Measurements from ENCODE around the gene CEP135. TPM values are rescaled to one million over a fixed set of nuclear protein-coding genes. Genes with fewer than 3 reads are reported as not detected.

The CEP135 gene
- total and polyA plus RNA-seq, 4 donors = 2.2 to 23.0 (median 5.1) TPM

DNA sequence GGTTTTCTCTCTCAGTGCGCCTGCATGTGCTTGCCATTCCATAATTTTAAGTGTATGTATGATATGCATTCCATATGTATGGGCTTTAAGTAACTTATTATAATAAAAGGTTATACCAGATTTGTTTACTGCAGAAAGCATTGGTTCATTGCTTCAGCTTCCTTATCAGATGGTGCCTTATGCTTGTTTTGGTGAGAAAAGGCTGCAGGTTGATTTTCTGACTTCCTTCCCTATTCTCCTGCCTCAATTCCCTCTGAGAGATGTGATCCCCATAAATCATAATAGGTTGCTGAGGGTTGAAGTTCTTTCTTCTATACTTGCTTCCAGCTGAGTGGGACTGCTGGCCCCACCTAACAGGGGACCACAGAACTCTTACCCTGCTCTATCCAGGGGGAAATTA lies 10.3 kb upstream of the CEP135 start:
- Histone ChIP-seq H3K9me3 (ENCODE audit: control insufficient read depth in 4 of 4, insufficient read depth in 3 of 4, low read length in 3 of 4) (peaks cover 0 to 12% (median 5%) of the 10 kb centered on the region in 4 donors), H3K27me3 (ENCODE audit: control insufficient read depth in 3 of 3, insufficient read depth in 3 of 3, low read length in 2 of 3) (no peaks in the 10 kb centered on the region), H3K36me3 (ENCODE audit: control insufficient read depth in 4 of 4, insufficient read depth in 4 of 4, low read length in 4 of 4) (peaks cover 0 to 10% (median 2%) of the 10 kb centered on the region in 4 donors), H3K4me3 (no peak overlapping the region), H3K27ac (ENCODE audit: low read depth in 1 of 2, low read length in 1 of 2) (no peak overlapping the region), H3K9ac (ENCODE audit: insufficient read depth in 1 of 2, low read length in 2 of 2) (no peak overlapping the region), H3K4me1 (ENCODE audit: control insufficient read depth in 5 of 5, insufficient read depth in 5 of 5, low read length in 5 of 5) (no peaks in the 10 kb centered on the region)
- DNase-seq (no peak), ATAC-seq (ENCODE audit: insufficient read depth, low FRiP score) (no peak)
- TF ChIP-seq, protein P1, sequence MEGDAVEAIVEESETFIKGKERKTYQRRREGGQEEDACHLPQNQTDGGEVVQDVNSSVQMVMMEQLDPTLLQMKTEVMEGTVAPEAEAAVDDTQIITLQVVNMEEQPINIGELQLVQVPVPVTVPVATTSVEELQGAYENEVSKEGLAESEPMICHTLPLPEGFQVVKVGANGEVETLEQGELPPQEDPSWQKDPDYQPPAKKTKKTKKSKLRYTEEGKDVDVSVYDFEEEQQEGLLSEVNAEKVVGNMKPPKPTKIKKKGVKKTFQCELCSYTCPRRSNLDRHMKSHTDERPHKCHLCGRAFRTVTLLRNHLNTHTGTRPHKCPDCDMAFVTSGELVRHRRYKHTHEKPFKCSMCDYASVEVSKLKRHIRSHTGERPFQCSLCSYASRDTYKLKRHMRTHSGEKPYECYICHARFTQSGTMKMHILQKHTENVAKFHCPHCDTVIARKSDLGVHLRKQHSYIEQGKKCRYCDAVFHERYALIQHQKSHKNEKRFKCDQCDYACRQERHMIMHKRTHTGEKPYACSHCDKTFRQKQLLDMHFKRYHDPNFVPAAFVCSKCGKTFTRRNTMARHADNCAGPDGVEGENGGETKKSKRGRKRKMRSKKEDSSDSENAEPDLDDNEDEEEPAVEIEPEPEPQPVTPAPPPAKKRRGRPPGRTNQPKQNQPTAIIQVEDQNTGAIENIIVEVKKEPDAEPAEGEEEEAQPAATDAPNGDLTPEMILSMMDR (IDR thresholded peaks at IDR 0.05; ENCODE audit: control extremely low read depth, extremely low read depth) = no peak
- 85 to 87% methylated on average over 1 of the region's 1 CpG for WGBS, 2 donors

DNA sequence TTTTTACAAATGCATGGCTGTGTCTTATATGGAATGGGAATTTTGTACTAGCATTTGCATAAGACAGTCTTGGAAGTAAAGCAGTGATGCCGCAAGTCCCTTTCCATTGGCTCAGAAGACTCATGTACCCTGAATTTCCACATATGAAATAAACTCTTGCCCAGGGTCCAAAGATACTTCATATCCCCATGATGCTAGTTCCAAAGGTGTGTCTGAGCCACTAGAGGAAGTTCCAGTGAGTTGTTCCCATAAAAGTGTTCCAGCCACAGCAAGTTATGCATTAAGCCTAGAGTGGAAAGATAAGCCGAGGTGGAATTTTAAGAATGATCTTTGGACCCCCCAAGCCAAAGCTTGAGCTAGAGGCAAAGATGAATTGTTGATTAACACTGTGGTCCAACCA lies 9.3 kb upstream of the CEP135 start:
- TF ChIP-seq, protein P1 (IDR thresholded peaks at IDR 0.05; ENCODE audit: control extremely low read depth, extremely low read depth) = no peak
- Histone ChIP-seq H3K4me3 (no peak overlapping the region), H3K27me3 (ENCODE audit: control insufficient read depth in 3 of 3, insufficient read depth in 3 of 3, low read length in 2 of 3) (no peaks in the 10 kb centered on the region), H3K27ac (ENCODE audit: low read depth in 1 of 2, low read length in 1 of 2) (no peak overlapping the region), H3K9ac (ENCODE audit: insufficient read depth in 1 of 2, low read length in 2 of 2) (no peak overlapping the region), H3K9me3 (ENCODE audit: control insufficient read depth in 4 of 4, insufficient read depth in 3 of 4, low read length in 3 of 4) (peaks cover 0 to 12% (median 5%) of the 10 kb centered on the region in 4 donors), H3K4me1 (ENCODE audit: control insufficient read depth in 5 of 5, insufficient read depth in 5 of 5, low read length in 5 of 5) (no peaks in the 10 kb centered on the region), H3K36me3 (ENCODE audit: control insufficient read depth in 4 of 4, insufficient read depth in 4 of 4, low read length in 4 of 4) (peaks cover 0 to 10% (median 2%) of the 10 kb centered on the region in 4 donors)
- no peak for DNase-seq
- ATAC-seq (ENCODE audit: insufficient read depth, low FRiP score) = no peak
- 89 to 91% methylated on average over 2 of the region's 2 CpGs for WGBS, 2 donors

GRCh38 chr4:55941881-55942396 lies 6.8 kb upstream of the CEP135 start:
- no peak for ATAC-seq (ENCODE audit: insufficient read depth, low FRiP score)
- DNase-seq = no peak
- Histone ChIP-seq H3K4me1 (ENCODE audit: control insufficient read depth in 5 of 5, insufficient read depth in 5 of 5, low read length in 5 of 5) (no peaks in the 10 kb centered on the region), H3K36me3 (ENCODE audit: control insufficient read depth in 4 of 4, insufficient read depth in 4 of 4, low read length in 4 of 4) (peaks cover 0 to 10% (median 2%) of the 10 kb centered on the region in 4 donors), H3K9me3 (ENCODE audit: control insufficient read depth in 4 of 4, insufficient read depth in 3 of 4, low read length in 3 of 4) (peaks cover 0 to 12% (median 5%) of the 10 kb centered on the region in 4 donors), H3K27ac (ENCODE audit: low read depth in 1 of 2, low read length in 1 of 2) (no peak overlapping the region), H3K9ac (ENCODE audit: insufficient read depth in 1 of 2, low read length in 2 of 2) (no peak overlapping the region), H3K4me3 (no peak overlapping the region), H3K27me3 (ENCODE audit: control insufficient read depth in 3 of 3, insufficient read depth in 3 of 3, low read length in 2 of 3) (no peaks in the 10 kb centered on the region)
- 97 to 99% methylated on average over 3 of the region's 3 CpGs for WGBS, 2 donors
- TF ChIP-seq, protein P1 (IDR thresholded peaks at IDR 0.05; ENCODE audit: control extremely low read depth, extremely low read depth) = no peak
